ENCODE results near the gene PLBD2.

Gene PLBD2

DNA sequence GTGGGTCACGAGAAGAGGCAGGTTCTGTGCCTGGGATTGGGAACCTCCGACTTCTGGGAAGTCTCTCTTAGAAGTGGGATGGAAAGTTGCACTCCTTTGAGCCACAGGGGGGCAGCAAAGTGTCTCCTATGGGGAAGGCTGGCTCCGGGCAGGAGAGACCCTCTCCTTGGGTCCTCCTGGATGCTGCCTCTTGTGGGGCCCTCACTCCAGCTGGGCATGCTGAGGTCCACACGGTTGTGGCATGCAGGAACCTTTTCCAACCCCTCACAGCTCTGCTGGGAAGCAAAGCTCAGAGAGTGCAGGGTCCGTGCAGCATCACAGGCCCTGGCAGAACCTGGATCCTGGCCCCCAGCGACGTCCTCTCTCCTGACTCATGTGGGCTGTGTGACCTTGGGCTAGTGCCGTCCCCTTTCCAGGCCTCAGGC, 81.2 kb downstream of the PLBD2 start:
- H3K79me1 ChIP-seq (ENCODE audit: low read depth, low read length): no peaks in the 10 kb centered on the region
- H3K4me3 ChIP-seq (ENCODE audit: low read length in 2 of 2): no peak overlapping the region
- H3K9me3 ChIP-seq (replicated peaks in 1 of 2; ENCODE audit: control insufficient read depth in 2 of 2, insufficient read depth in 1 of 2, low read depth in 1 of 2, low read length in 2 of 2): no peaks in the 10 kb centered on the region
- H3K4ac ChIP-seq (ENCODE audit: low read length): no peak overlapping the region
- no peak overlapping the region for H3K9ac ChIP-seq (ENCODE audit: low read depth, low read length, poor library complexity)
- peak overlapping the region; percentile 20 for H3K18ac ChIP-seq (ENCODE audit: low read length)
- H2BK120ac ChIP-seq (ENCODE audit: low read depth, low read length): no peak overlapping the region
- H3K23ac ChIP-seq (ENCODE audit: low read depth, low read length, poor library complexity): no peak overlapping the region
- no peak overlapping the region for H3K14ac ChIP-seq (ENCODE audit: low read length)
- H3K36me3 ChIP-seq (replicated peaks in 1 of 2; ENCODE audit: control insufficient read depth in 2 of 2, insufficient read depth in 2 of 2, low read length in 2 of 2): peaks cover 0 to 12% of the 10 kb centered on the region in 2 donors
- H2BK12ac ChIP-seq (ENCODE audit: low read length): no peak overlapping the region
- no CpG with 5 or more reads among the region's 8 CpGs for WGBS, 2 donors (ENCODE audit: extremely low coverage in 2 of 2, insufficient read length in 2 of 2, insufficient replicate concordance in 1 of 2)
- H2BK5ac ChIP-seq (ENCODE audit: low read length): no peak overlapping the region
- H2AK5ac ChIP-seq (ENCODE audit: low read depth, low read length): no peak overlapping the region
- no peak overlapping the region for H3K27ac ChIP-seq (replicated peaks; ENCODE audit: low read length)
- no peak overlapping the region for H2AFZ ChIP-seq (ENCODE audit: low read length)
- no peaks in the 10 kb centered on the region for H3K27me3 ChIP-seq (ENCODE audit: control insufficient read depth in 3 of 3, insufficient read depth in 3 of 3, low read depth in 1 of 3, low read length in 3 of 3)
- H4K91ac ChIP-seq (ENCODE audit: low read depth, low read length, poor library complexity): no peak overlapping the region
- H3K4me1 ChIP-seq (ENCODE audit: control insufficient read depth in 2 of 2, insufficient read depth in 1 of 2, low read depth in 1 of 2, low read length in 2 of 2): peaks cover 0 to 1% of the 10 kb centered on the region in 2 donors
- no peak overlapping the region for H3K4me2 ChIP-seq (ENCODE audit: insufficient read depth, low read length, poor library complexity, severe bottlenecking)
- H4K8ac ChIP-seq (ENCODE audit: low read depth, low read length): no peak overlapping the region
- H2BK15ac ChIP-seq (ENCODE audit: low read length): no peak overlapping the region
- DNase-seq (ENCODE audit: low spot score): peak; percentile 64

DNA sequence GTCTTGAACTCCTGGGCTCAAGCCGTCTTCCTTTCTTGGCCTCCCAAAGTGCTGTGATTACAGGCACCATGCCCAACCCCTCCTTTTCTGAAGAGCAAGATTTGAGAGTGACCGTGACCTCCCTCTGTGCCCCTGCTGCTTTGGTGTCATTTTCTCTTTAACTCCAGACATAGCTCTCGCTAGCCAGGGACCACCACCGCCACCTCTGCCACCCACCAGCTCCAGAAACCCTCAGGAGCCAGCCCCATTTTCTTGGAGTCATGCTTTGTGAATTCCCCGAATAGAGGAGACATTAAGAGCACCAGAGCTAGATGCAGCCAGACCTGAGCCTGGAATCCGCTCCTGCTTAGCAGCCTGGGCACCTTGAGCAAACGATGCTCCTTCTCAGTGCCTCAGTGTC, 81.9 kb downstream of the PLBD2 start:
- no peaks in the 10 kb centered on the region for H3K9me3 ChIP-seq (replicated peaks in 1 of 2; ENCODE audit: control insufficient read depth in 2 of 2, insufficient read depth in 1 of 2, low read depth in 1 of 2, low read length in 2 of 2)
- no peak overlapping the region for H2AK5ac ChIP-seq (ENCODE audit: low read depth, low read length)
- H2BK12ac ChIP-seq (ENCODE audit: low read length): no peak overlapping the region
- H3K79me1 ChIP-seq (ENCODE audit: low read depth, low read length): no peaks in the 10 kb centered on the region
- H3K4me1 ChIP-seq (ENCODE audit: control insufficient read depth in 2 of 2, insufficient read depth in 1 of 2, low read depth in 1 of 2, low read length in 2 of 2): peaks cover 0 to 1% of the 10 kb centered on the region in 2 donors
- peaks cover 0 to 12% of the 10 kb centered on the region in 2 donors for H3K36me3 ChIP-seq (replicated peaks in 1 of 2; ENCODE audit: control insufficient read depth in 2 of 2, insufficient read depth in 2 of 2, low read length in 2 of 2)
- no peak overlapping the region for H2BK5ac ChIP-seq (ENCODE audit: low read length)
- H3K27ac ChIP-seq (replicated peaks; ENCODE audit: low read length): no peak overlapping the region
- H3K27me3 ChIP-seq (ENCODE audit: control insufficient read depth in 3 of 3, insufficient read depth in 3 of 3, low read depth in 1 of 3, low read length in 3 of 3): peaks cover 0 to 3% (median 0%) of the 10 kb centered on the region in 3 experiments
- no peak overlapping the region for H3K14ac ChIP-seq (ENCODE audit: low read length)
- no peak overlapping the region for H3K23ac ChIP-seq (ENCODE audit: low read depth, low read length, poor library complexity)
- H4K91ac ChIP-seq (ENCODE audit: low read depth, low read length, poor library complexity): no peak overlapping the region
- H3K18ac ChIP-seq (ENCODE audit: low read length): no peak overlapping the region
- H2BK120ac ChIP-seq (ENCODE audit: low read depth, low read length): no peak overlapping the region
- H3K4me3 ChIP-seq (ENCODE audit: low read length in 2 of 2): no peak overlapping the region
- no peak overlapping the region for H3K4ac ChIP-seq (ENCODE audit: low read length)
- H3K9ac ChIP-seq (ENCODE audit: low read depth, low read length, poor library complexity): no peak overlapping the region
- H2BK15ac ChIP-seq (ENCODE audit: low read length): no peak overlapping the region
- H2AFZ ChIP-seq (ENCODE audit: low read length): no peak overlapping the region
- no CpG with 5 or more reads among the region's 7 CpGs for whole genome bisulfite sequencing, 2 donors (ENCODE audit: extremely low coverage in 2 of 2, insufficient read length in 2 of 2, insufficient replicate concordance in 1 of 2)
- no peak for DNase-seq (ENCODE audit: low spot score)
- H4K8ac ChIP-seq (ENCODE audit: low read depth, low read length): no peak overlapping the region
- no peak overlapping the region for H3K4me2 ChIP-seq (ENCODE audit: insufficient read depth, low read length, poor library complexity, severe bottlenecking)

All from neuronal stem cell (in vitro differentiated cells).